Breast epithelium (tissue), 4 donors: ENCODE data around the gene WDPCP. TPM values are rescaled to one million over a fixed set of nuclear protein-coding genes. Genes with fewer than 3 reads are reported as not detected.

ENCODE experiments used
- DNase-seq, 2 donors: peaks; one replicate each; pipeline ENCODE4 v3.0.0-alpha.2; 2019; ENCODE audit warnings: low spot score in 2 of 2
- H3K27ac ChIP-seq, 2 donors: fragments of 200-600 bp; sonication (generic) in 1 of 2; one replicate each; pipeline ENCODE4 v1.5.1; 2016 to 2019; ENCODE audit warnings: mild to moderate bottlenecking in 1 of 2
- H3K27me3 ChIP-seq, 2 donors: fragments of 200-600 bp; sonication (generic) in 1 of 2; one replicate each; pipeline versions ENCODE4 v1.5.1 to v1.6.0; 2017 to 2019; ENCODE audit warnings: control low read depth in 1 of 2, mild to moderate bottlenecking in 1 of 2
- H3K36me3 ChIP-seq: fragments of 200-600 bp; one replicate; pipeline ENCODE4 v1.5.1; 2019
- H3K4me1 ChIP-seq, 2 donors: fragments of 200-600 bp; sonication (generic); one replicate each; pipeline ENCODE4 v1.5.1; 2016 to 2019; ENCODE audit warnings: control low read depth in 1 of 2
- H3K4me3 ChIP-seq, 3 donors: fragments of 200-600 bp; sonication (generic); 1 replicate in 2 of 3; 2 replicates in 1 of 3; pipeline ENCODE4 v1.5.1; 2016 to 2019; ENCODE audit warnings: mild to moderate bottlenecking in 3 of 3, moderate library complexity in 2 of 3
- H3K9me3 ChIP-seq, 2 donors: fragments of 200-600 bp; sonication (generic) in 1 of 2; one replicate each; pipeline ENCODE4 v1.5.1; 2016 to 2019; ENCODE audit warnings: control low read depth in 1 of 2
- CTCF ChIP-seq, 3 donors: fragments of 450-650 bp; IDR thresholded peaks; one replicate each; pipeline ENCODE4 v1.5.1; 2016 to 2017; ENCODE audit warnings: antibody characterized with exemption in 3 of 3, mild to moderate bottlenecking in 3 of 3, moderate library complexity in 3 of 3
- POLR2A ChIP-seq: fragments of 450-650 bp; IDR thresholded peaks from one replicate; pipeline ENCODE4 v1.6.1; 2016; ENCODE audit warnings: antibody characterized with exemption, mild to moderate bottlenecking, moderate library complexity
- POLR2AphosphoS5 ChIP-seq, 3 donors: sonication (generic); formaldehyde crosslinking; IDR thresholded peaks; one replicate each; pipeline ENCODE4 v1.6.1; 2017; ENCODE audit warnings: antibody characterized with exemption in 3 of 3
- intact Hi-C: fragments of 100-400 bp; cut with DNase I; formaldehyde crosslinking; loops from one replicate; pipeline ENCODE4 v1.15.1; 2023; ENCODE audit warnings: low total_unique reads
- total RNA-seq, 3 donors: library from RNA; depleted of rRNA; stranded (reverse); fragments of >200 nt; gene quantifications; one replicate each; pipeline ENCODE4 v1.1.0, GENCODE V29; 2016

Gene WDPCP
- total RNA-seq, 3 donors from 2014 or later = 25.2 to 37.4 (median 29.4) TPM

DNA sequence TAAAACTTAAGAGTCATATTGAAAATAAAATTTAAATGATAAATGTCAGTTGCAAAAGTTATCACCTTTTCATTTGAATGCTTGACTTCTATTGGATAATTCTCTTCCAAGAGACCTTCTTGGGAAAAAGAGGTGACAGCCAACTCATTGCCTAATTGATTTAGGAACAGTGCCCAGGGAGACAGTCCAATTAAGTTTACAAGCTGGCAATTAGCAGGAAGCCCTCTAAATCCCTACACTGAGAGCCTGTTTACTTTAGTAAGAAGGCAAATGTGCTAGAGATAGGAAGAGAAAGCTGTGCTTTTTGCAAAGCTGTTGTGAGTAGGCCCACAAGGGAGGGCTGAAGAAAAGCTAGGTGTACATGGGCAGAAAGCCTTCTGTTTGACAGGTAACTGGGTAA lies 189.1 kb downstream of the WDPCP start:
- Histone ChIP-seq H3K27ac (no peak overlapping the region), H3K9me3 (no peaks in the 10 kb centered on the region)
- no peak for DNase-seq

GRCh38 chr2:63379451-63379850 lies 208.8 kb downstream of the WDPCP start:
- Histone ChIP-seq H3K4me1 (no peaks in the 10 kb centered on the region), H3K4me3 (no peak overlapping the region), H3K27ac (no peak overlapping the region), H3K9me3 (no peaks in the 10 kb centered on the region), H3K27me3 (no peaks in the 10 kb centered on the region), H3K36me3 (no peaks in the 10 kb centered on the region)
- intact Hi-C loops = no loop called here
- DNase-seq = no peak
- no peak for TF ChIP-seq POLR2A
- no peak for TF ChIP-seq POLR2AphosphoS5 (IDR thresholded peaks at IDR 0.05)
- TF ChIP-seq CTCF (IDR thresholded peaks at IDR 0.05) = no peak

More for the DNA sequence above, 189.1 kb downstream of the WDPCP start:
- intact Hi-C loops = no loop called here
- no peak for TF ChIP-seq POLR2AphosphoS5 (IDR thresholded peaks at IDR 0.05)
- no peak for TF ChIP-seq CTCF (IDR thresholded peaks at IDR 0.05)
- no peak for TF ChIP-seq POLR2A
- Histone ChIP-seq H3K27me3 (no peaks in the 10 kb centered on the region), H3K4me1 (no peaks in the 10 kb centered on the region), H3K4me3 (no peak overlapping the region), H3K36me3 (no peaks in the 10 kb centered on the region)

GRCh38 chr2:63378589-63378988 lies 209.7 kb downstream of the WDPCP start:
- no peak for TF ChIP-seq POLR2AphosphoS5 (IDR thresholded peaks at IDR 0.05)
- TF ChIP-seq POLR2A = no peak
- no peak for TF ChIP-seq CTCF (IDR thresholded peaks at IDR 0.05)
- no peak overlapping the region for H3K27ac ChIP-seq
- DNase-seq = no peak
- H3K9me3 ChIP-seq = no peaks in the 10 kb centered on the region
- H3K4me1 ChIP-seq = no peaks in the 10 kb centered on the region
- H3K36me3 ChIP-seq = no peaks in the 10 kb centered on the region
- no peaks in the 10 kb centered on the region for H3K27me3 ChIP-seq
- no peak overlapping the region for H3K4me3 ChIP-seq
- intact Hi-C loops = no loop called here

DNA sequence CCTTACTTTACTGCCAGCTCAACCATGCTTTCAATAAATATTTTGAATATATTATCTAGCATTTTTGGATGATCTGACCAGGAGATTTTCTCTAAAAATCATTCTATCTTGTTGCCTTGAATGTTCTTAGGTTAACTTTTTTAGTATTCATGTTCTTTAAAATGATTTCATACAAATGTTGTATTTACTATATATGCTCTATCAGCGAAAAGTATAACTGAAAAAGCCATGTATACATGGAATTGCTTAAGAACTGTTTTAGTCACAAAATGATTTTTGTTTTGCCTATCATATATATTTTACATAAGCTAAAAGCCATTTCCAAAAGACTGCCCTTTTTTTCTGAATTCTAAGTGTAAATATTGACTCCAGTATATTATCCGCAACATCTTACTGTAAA lies 213.9 kb downstream of the WDPCP start:
- Histone ChIP-seq H3K4me3 (no peak overlapping the region), H3K9me3 (peaks cover 0 to 20% of the 10 kb centered on the region in 2 donors), H3K27ac (no peak overlapping the region), H3K4me1 (no peaks in the 10 kb centered on the region), H3K36me3 (no peaks in the 10 kb centered on the region), H3K27me3 (no peaks in the 10 kb centered on the region)
- DNase-seq = no peak
- intact Hi-C loops = no loop called here
- no peak for TF ChIP-seq POLR2AphosphoS5 (IDR thresholded peaks at IDR 0.05)
- TF ChIP-seq CTCF (IDR thresholded peaks at IDR 0.05) = no peak
- TF ChIP-seq POLR2A = no peak

DNA sequence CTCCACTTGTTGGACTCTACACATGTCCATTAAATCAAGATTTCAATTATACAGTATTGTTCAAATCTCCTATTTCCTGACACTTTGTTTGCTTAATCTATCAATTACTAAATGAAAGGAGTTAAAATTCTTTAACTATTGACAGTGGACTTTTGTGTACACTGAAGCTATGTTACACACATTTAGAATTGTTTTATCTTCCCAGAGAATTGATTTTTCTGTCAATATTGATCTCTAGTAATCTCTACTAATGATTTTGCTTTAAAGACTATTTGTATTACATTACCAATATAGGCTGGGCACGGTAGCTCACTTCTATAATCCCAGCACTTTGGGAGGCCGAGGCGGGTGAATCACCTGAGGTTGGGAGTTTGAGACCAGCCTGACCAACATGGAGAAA lies 215.7 kb downstream of the WDPCP start:
- Histone ChIP-seq H3K36me3 (no peaks in the 10 kb centered on the region), H3K9me3 (peaks cover 0 to 20% of the 10 kb centered on the region in 2 donors)
- intact Hi-C loops = no loop called here

More for the DNA sequence above, 215.7 kb downstream of the WDPCP start:
- TF ChIP-seq POLR2A (no peak), CTCF (IDR thresholded peaks at IDR 0.05) (no peak), POLR2AphosphoS5 (IDR thresholded peaks at IDR 0.05) (no peak)
- no peak for DNase-seq
- no peak overlapping the region for H3K4me3 ChIP-seq
- no peaks in the 10 kb centered on the region for H3K27me3 ChIP-seq
- H3K4me1 ChIP-seq = no peaks in the 10 kb centered on the region
- H3K27ac ChIP-seq = no peak overlapping the region
